BE2C (cell line): ENCODE results near the gene DENND11.
A peak's percentile ranks its signal among the peaks of the same experiment; 100 is the strongest.

Experiments used
- DNase-seq: peaks from one replicate; pipeline ENCODE4 v3.0.0-alpha.2; 2020
- H3K27me3 ChIP-seq: fragments of 250-450 bp; sonication (Bioruptor Pico); 2 replicates; pipeline ENCODE4 v1.5.1; 2020; ENCODE audit warnings: mild to moderate bottlenecking
- H3K36me3 ChIP-seq: fragments of 250-450 bp; sonication (Bioruptor Pico); 2 replicates; pipeline ENCODE4 v1.5.1; 2020; ENCODE audit warnings: mild to moderate bottlenecking
- H3K4me1 ChIP-seq: fragments of 250-450 bp; sonication (Bioruptor Pico); 2 replicates; pipeline ENCODE4 v1.5.1; 2020
- H3K4me3 ChIP-seq: 2 replicates; pipeline ENCODE4 v1.5.1; 2011; ENCODE audit warnings: low read depth, low read length
- H3K9me3 ChIP-seq: fragments of 250-450 bp; sonication (Bioruptor Pico); 2 replicates; pipeline ENCODE4 v1.5.1; 2020
- CTCF ChIP-seq: IDR thresholded peaks from 2 replicates; pipeline ENCODE4 v1.5.1; 2012; ENCODE audit warnings: mild to moderate bottlenecking, low read depth, low read length

DENND11 gene

GRCh38 chr7:141704112-141704511 lies 2.1 kb upstream of the DENND11 start:
- Histone ChIP-seq H3K4me3 (no peak overlapping the region), H3K27me3 (no peaks in the 10 kb centered on the region), H3K4me1 (no peaks in the 10 kb centered on the region; the same call in 1 of the 2 replicates), H3K36me3 (no peaks in the 10 kb centered on the region), H3K9me3 (no peaks in the 10 kb centered on the region)
- no peak for DNase-seq
- no peak for TF ChIP-seq CTCF

DNA sequence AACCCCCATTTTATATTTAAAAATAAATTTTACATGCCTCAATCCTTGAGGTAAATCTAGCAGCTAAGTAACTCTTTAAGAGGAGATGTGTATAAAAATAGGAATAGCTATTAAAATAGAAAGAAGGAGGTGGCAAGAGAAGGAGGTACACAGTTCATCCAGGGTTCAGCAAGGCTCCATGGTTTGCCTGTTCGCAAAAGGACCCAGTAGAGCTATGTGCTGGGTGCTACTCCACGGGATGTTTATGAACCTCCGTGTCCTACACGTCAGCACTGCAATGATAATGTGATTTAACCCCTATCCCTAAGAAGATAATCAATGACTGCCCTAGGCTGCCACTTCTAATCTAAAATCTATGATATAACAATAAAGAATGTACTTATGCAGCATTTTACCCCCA lies 926 bp upstream of the DENND11 start:
- no peak for DNase-seq
- no peaks in the 10 kb centered on the region for H3K36me3 ChIP-seq
- no peak for TF ChIP-seq CTCF
- H3K27me3 ChIP-seq, result no peaks in the 10 kb centered on the region
- H3K4me3 ChIP-seq, result no peak overlapping the region
- H3K9me3 ChIP-seq, result no peaks in the 10 kb centered on the region
- no peaks in the 10 kb centered on the region; the same call in 1 of the 2 replicates for H3K4me1 ChIP-seq

- Histone ChIP-seq H3K36me3 (no peaks in the 10 kb centered on the region), H3K4me1 (no peaks in the 10 kb centered on the region; the same call in 1 of the 2 replicates), H3K27me3 (no peaks in the 10 kb centered on the region), H3K9me3 (no peaks in the 10 kb centered on the region), H3K4me3 (peak overlapping the region; percentile 69)
- no peak for TF ChIP-seq CTCF
- DNase-seq, result peak; percentile 64
Observed at GRCh38 chr7:141701489-141702046, 398 bp downstream of the DENND11 start.

DNA sequence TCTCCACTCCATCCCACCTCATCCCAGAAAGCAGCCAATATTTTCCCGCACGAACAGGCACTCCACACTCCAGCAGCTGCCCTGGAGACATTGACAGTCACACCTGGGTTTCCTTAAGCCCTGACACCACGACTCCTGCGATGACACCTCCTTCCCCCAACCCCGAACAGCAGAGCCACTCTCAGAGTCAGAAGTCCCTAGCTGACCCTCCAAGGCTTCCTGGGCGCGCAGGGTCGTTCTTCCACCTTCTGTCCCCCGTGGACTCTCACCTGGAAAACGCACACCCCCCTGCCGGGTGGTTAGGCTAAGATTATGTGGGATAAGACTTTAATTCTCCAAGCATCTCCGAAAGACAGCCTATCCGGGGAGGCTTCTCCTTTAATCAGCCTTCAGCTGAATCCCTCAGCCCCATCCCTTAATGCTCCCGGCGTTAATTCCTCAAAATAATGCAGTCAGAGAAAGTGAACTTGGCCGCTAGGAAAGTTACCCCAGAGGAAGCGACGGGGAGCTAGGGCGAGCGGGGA lies 1.1 kb downstream of the DENND11 start:
- Histone ChIP-seq H3K27me3 (no peaks in the 10 kb centered on the region), H3K9me3 (no peaks in the 10 kb centered on the region), H3K4me3 (peak overlapping the region; percentile 69), H3K4me1 (no peaks in the 10 kb centered on the region; the same call in 1 of the 2 replicates), H3K36me3 (no peaks in the 10 kb centered on the region)
- TF ChIP-seq CTCF, result no peak
- no peak for DNase-seq

GRCh38 chr7:141700296-141700847 lies 1.6 kb downstream of the DENND11 start:
- no peaks in the 10 kb centered on the region; the same call in 1 of the 2 replicates for H3K4me1 ChIP-seq
- no peak for TF ChIP-seq CTCF
- no peaks in the 10 kb centered on the region for H3K27me3 ChIP-seq
- DNase-seq, result no peak
- H3K9me3 ChIP-seq, result no peaks in the 10 kb centered on the region
- H3K36me3 ChIP-seq, result no peaks in the 10 kb centered on the region
- H3K4me3 ChIP-seq, result peak overlapping the region; percentile 69

DNA sequence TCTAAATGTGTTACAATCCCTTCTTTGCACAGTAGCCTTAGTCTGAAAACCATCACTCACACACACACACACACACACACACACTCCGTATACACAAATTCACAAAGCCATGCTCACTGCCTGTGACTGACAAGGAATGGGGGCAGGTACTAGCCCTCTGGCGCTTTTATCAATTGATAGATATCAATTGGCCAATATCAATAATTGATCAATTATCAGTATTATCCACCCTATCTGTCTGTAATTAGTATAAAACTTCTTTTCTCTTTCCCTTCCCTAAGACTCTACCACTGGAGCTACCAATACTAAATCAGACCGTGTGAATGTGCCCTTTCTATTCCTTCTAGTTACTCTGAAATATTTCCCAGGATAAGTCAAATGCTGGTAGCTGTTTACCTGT lies 2.1 kb downstream of the DENND11 start:
- no peaks in the 10 kb centered on the region for H3K36me3 ChIP-seq
- H3K4me3 ChIP-seq, result no peak overlapping the region
- DNase-seq, result no peak
- no peak for TF ChIP-seq CTCF
- no peaks in the 10 kb centered on the region for H3K27me3 ChIP-seq
- no peaks in the 10 kb centered on the region for H3K9me3 ChIP-seq
- no peaks in the 10 kb centered on the region; the same call in 1 of the 2 replicates for H3K4me1 ChIP-seq
